ENCODE data around the gene CCDC167. TPM values are rescaled to one million over a fixed set of nuclear protein-coding genes. Genes with fewer than 3 reads are reported as not detected.
A peak's percentile ranks its signal among the peaks of the same experiment; 100 is the strongest.

Gene CCDC167
- total and polyA plus RNA-seq, 12 donors = 17.5 to 103 (median 24.2) TPM

GRCh38 chr6:37517411-37517812, 17.7 kb upstream of the CCDC167 start:
- no peaks in the 10 kb centered on the region for H3K9me3 ChIP-seq
- 74% methylated on average over 11 of the region's 11 CpGs for WGBS, 2 donors
- peak overlapping the region in 1 of 10 donors; percentile 83 for H3K27ac ChIP-seq
- ATAC-seq = peak in 2 of 8 donors; percentile 27 to 44
- intact Hi-C loops (cut with DNase I) = no loop called here
- H3K4me3 ChIP-seq = peak overlapping the region in 1 of 10 donors; percentile 32
- H3K27me3 ChIP-seq = peaks cover 4 to 49% (median 38%) of the 10 kb centered on the region in 7 donors
- DNase-seq = no peak
- H3K4me1 ChIP-seq = peaks cover 0 to 18% (median 7%) of the 10 kb centered on the region in 9 donors
- TF ChIP-seq, protein P1, sequence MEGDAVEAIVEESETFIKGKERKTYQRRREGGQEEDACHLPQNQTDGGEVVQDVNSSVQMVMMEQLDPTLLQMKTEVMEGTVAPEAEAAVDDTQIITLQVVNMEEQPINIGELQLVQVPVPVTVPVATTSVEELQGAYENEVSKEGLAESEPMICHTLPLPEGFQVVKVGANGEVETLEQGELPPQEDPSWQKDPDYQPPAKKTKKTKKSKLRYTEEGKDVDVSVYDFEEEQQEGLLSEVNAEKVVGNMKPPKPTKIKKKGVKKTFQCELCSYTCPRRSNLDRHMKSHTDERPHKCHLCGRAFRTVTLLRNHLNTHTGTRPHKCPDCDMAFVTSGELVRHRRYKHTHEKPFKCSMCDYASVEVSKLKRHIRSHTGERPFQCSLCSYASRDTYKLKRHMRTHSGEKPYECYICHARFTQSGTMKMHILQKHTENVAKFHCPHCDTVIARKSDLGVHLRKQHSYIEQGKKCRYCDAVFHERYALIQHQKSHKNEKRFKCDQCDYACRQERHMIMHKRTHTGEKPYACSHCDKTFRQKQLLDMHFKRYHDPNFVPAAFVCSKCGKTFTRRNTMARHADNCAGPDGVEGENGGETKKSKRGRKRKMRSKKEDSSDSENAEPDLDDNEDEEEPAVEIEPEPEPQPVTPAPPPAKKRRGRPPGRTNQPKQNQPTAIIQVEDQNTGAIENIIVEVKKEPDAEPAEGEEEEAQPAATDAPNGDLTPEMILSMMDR (IDR thresholded peaks at IDR 0.05) = no peak
- H3K36me3 ChIP-seq = no peaks in the 10 kb centered on the region

DNA sequence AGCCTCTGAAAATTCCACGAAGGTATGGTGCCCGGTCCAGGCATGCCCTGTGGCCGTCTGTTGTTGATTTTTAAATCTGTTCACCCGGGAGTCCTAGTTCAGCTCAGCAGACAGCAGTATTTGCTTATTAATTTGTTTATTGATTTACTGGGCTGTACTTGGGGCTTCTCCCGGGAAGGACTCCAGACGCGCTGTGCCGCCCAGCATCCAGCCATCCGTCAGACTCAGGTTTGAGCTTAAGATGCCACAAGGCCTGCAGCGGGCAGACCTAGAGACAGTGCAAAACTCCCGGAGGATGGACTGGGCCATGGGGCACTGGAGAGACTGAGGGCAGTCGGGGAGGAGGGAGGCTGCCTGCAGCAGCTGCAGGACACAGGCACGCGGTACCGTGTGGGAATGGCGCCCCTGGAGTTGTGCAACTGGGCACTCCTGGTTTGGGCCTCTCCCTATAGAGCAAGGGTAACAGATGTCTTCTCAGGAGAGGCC, 17.3 kb upstream of the CCDC167 start:
- intact Hi-C loops (cut with DNase I) = no loop called here
- H3K4me3 ChIP-seq = peak overlapping the region in 1 of 10 donors; percentile 32
- ATAC-seq (no peak), DNase-seq (no peak)
- peak overlapping the region in 1 of 10 donors; percentile 83 for H3K27ac ChIP-seq
- WGBS, 2 donors = 77 to 82% methylated on average over 16 of the region's 16 CpGs
- peaks cover 0 to 18% (median 7%) of the 10 kb centered on the region in 9 donors for H3K4me1 ChIP-seq
- no peaks in the 10 kb centered on the region for H3K9me3 ChIP-seq
- TF ChIP-seq, protein P1 (IDR thresholded peaks at IDR 0.05) = no peak
- no peaks in the 10 kb centered on the region for H3K36me3 ChIP-seq
- H3K27me3 ChIP-seq = peaks cover 4 to 53% (median 42%) of the 10 kb centered on the region in 7 donors

DNA sequence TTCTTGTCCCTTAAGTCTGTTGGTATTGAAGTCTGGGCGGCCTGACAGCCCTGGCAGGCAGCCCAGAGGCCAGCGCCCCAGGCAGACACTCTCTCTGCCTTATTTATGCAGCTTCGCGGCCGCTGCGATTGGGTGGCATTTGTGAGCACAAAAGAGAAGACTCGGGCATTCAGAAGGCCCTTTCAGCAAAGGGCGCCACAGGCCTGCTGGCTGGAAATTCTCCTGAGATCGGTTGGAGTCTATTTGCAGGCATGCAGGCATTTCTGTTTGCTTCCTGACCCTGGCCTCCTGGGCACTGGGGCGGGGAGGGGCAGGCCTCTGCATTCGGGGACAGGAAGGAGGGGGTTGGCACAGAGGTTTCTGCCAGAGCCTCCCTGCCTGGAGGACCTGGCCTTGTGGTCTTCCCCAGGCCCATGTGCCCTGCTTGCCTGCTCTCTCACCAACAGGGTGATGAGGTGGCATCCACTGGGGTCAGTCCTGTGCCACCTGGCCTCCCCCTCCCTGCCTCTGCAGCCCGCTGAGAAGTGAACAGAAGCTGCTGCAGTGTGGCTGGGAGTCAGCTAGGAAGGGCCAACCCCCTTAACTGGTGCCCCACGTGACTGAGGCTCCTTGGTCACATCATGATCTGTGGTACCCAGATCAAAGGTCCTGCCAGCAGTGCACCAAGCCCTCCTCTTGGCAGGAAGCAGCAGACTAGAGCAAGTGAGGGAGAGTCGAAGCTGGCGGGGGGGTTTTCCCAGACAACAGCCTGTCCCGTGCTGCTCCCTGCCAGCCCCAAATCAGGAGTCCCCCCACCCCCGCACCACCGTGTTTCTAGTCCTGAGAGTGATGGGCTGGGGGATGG, 16.6 kb upstream of the CCDC167 start:
- Histone ChIP-seq H3K4me3 (peak overlapping the region in 1 of 10 donors; percentile 32), H3K27ac (peak overlapping the region in 6 of 10 donors; percentile 24 to 83 (median 36))
- 32 to 33% methylated on average over 18 of the region's 18 CpGs for WGBS, 2 donors

DNA sequence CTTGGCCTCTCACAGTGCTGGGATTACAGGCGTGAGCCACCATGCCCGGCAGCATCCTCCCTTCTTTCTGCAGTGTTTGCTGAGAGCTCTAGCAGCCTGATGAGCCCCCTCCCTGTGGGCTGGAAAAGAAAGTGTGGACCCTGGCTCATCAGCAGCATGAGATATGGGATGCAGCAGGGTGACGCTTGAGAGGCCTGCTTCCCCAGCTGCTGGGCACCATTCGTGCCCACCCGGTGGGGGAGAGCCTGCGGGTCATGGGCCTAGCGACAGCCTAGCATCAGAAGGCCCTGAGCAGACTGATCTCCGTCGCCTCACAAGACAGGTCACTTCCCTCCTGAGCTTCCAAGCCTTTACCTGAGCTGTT, 16.0 kb upstream of the CCDC167 start:
- peak overlapping the region in 6 of 10 donors; percentile 24 to 83 (median 36) for H3K27ac ChIP-seq
- peak in 1 of 8 donors; percentile 26 for ATAC-seq

More for the DNA sequence above, 16.6 kb upstream of the CCDC167 start:
- Histone ChIP-seq H3K4me1 (peaks cover 0 to 18% (median 7%) of the 10 kb centered on the region in 9 donors), H3K9me3 (no peaks in the 10 kb centered on the region), H3K36me3 (no peaks in the 10 kb centered on the region), H3K27me3 (peaks cover 4 to 57% (median 42%) of the 10 kb centered on the region in 7 donors)
- intact Hi-C loops (cut with DNase I) = no loop called here
- ATAC-seq (peak in 7 of 8 donors; percentile 35 to 78 (median 59)), DNase-seq (peak in 1 of 2 donors; percentile 50)
- TF ChIP-seq, protein P1 (IDR thresholded peaks at IDR 0.05) = no peak

More for the DNA sequence above, 16.0 kb upstream of the CCDC167 start:
- TF ChIP-seq, protein P1 (IDR thresholded peaks at IDR 0.05) = no peak
- intact Hi-C loops (cut with DNase I) = no loop called here
- WGBS, 2 donors = 73 to 81% methylated on average over 9 of the region's 9 CpGs
- Histone ChIP-seq H3K36me3 (no peaks in the 10 kb centered on the region), H3K4me3 (peak overlapping the region in 1 of 10 donors; percentile 26), H3K27me3 (peaks cover 4 to 51% (median 38%) of the 10 kb centered on the region in 7 donors), H3K9me3 (no peaks in the 10 kb centered on the region), H3K4me1 (peaks cover 0 to 18% (median 7%) of the 10 kb centered on the region in 9 donors)
- no peak for DNase-seq
